Lung (tissue), 12 donors: ENCODE results near the gene LPAR1. TPM values are rescaled to one million over a fixed set of nuclear protein-coding genes. Genes with fewer than 3 reads are reported as not detected.

ENCODE experiments used
- ATAC-seq: fragments of 200-7000 bp; cut with Tn5 transposase; one replicate; pipeline ENCODE4 v1.9.1; 2020; ENCODE audit warnings: moderate number of reproducible peaks; ENCODE audit not compliant: insufficient read depth, low FRiP score
- DNase-seq, 3 donors: peaks; one replicate each; pipeline ENCODE4 v3.0.0-alpha.2; 2013 to 2017
- H3K27ac ChIP-seq, 2 donors: one replicate each; pipeline ENCODE4 v1.5.1; 2013; ENCODE audit warnings: mild to moderate bottlenecking in 2 of 2, moderate library complexity in 2 of 2, control low read depth in 1 of 2, inconsistent platforms in 1 of 2, low read depth in 1 of 2, low read length in 1 of 2
- H3K27me3 ChIP-seq, 3 donors: one replicate each; pipeline ENCODE4 v1.5.1; 2013; ENCODE audit warnings: low read length in 2 of 3; ENCODE audit not compliant: control insufficient read depth in 3 of 3, insufficient read depth in 3 of 3
- H3K36me3 ChIP-seq, 4 donors: one replicate each; pipeline ENCODE4 v1.5.1; 2013; ENCODE audit warnings: low read length in 4 of 4, mild to moderate bottlenecking in 1 of 4, moderate library complexity in 1 of 4; ENCODE audit not compliant: control insufficient read depth in 4 of 4, insufficient read depth in 4 of 4
- H3K4me1 ChIP-seq, 5 donors: one replicate each; pipeline ENCODE4 v1.5.1; 2013; ENCODE audit warnings: low read length in 5 of 5, mild to moderate bottlenecking in 2 of 5, moderate library complexity in 1 of 5; ENCODE audit not compliant: control insufficient read depth in 5 of 5, insufficient read depth in 5 of 5
- H3K4me3 ChIP-seq: one replicate; pipeline ENCODE4 v1.5.1; 2013; ENCODE audit warnings: mild to moderate bottlenecking, control low read depth, moderate library complexity
- H3K9ac ChIP-seq, 2 donors: one replicate each; pipeline ENCODE4 v1.5.1; 2013; ENCODE audit warnings: low read length in 2 of 2, control low read depth in 1 of 2; ENCODE audit not compliant: insufficient read depth in 1 of 2
- H3K9me3 ChIP-seq, 4 donors: one replicate each; pipeline ENCODE4 v1.5.1; 2013; ENCODE audit warnings: low read length in 3 of 4, mild to moderate bottlenecking in 1 of 4, moderate library complexity in 1 of 4; ENCODE audit not compliant: control insufficient read depth in 4 of 4, insufficient read depth in 3 of 4
- WGBS, 2 donors: extraction: QIAGEN DNeasy Blood & Tissue Kit; methylation state at CpG; one replicate each; pipeline ENCODE4 v1.1.7; 2013; 5-methylcytosine and 5-hydroxymethylcytosine counted together
- polyA plus RNA-seq, 2 donors: library from polyadenylated mRNA; stranded (reverse); fragments of 200-250 nt; gene quantifications; one replicate each; pipeline ENCODE4 v1.2.1, GENCODE V29; 2013
- total RNA-seq, 2 donors: library from RNA; depleted of rRNA in 1 of 2; stranded (reverse); fragments of >200 nt in 1 of 2; gene quantifications; one replicate each; pipeline ENCODE4 v1.2.1, GENCODE V29; 2014 to 2021
- TF ChIP-seq, protein P1 (sequence below): IDR thresholded peaks from 2 replicates; pipeline ENCODE4 v1.5.1; 2012; ENCODE audit warnings: mild to moderate bottlenecking; ENCODE audit errors: control extremely low read depth, extremely low read depth
- donor health status: control.
- donor health status: control.
- donor health status: Bipolar disorder and iron deficiency.
- donor health status: healthy.
- donor health status: DM: yes; HTN: yes; CAD: no.

Gene LPAR1
- total and polyA plus RNA-seq, 4 donors = 5.2 to 47.6 (median 23.3) TPM

DNA sequence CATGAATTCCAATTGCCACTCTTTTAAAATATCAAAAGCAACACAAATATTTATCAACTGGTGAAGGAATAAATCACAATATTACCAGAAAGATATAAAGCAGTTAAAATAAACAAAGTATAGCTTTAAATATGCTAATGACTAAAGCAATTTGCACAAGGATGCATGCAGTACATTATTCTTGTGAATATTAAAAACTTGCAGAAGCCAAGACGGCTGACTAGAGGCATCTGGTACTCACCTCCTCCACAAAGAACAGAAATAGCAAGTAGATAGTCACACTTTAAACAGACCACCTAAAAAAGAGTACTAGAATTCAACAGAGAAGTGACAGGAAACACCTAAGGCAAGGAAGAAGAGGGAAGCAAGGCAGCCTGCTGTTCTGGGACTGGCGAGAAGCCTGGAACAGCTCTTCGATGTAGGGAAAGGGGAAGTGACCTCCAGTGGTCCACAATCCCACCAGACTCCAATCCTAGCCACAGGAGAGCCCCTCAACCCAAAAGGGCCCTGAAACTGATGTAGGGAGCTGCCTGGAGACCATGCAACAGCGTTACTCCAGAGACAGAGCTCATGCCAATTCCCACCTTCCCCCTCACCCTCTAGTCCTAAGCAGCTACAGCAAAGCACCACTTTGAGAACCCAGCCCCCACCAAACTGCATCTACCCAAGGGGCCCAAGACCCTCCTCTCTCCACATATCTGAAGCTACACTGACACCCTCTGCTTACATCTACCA lies 86.3 kb downstream of the LPAR1 start:
- Histone ChIP-seq H3K9ac (peak overlapping the region in 1 of 2 donors; percentile 42), H3K4me1 (peaks cover 0 to 15% (median 0%) of the 10 kb centered on the region in 5 donors), H3K27me3 (no peaks in the 10 kb centered on the region), H3K27ac (no peak overlapping the region), H3K36me3 (peaks cover 0 to 9% (median 0%) of the 10 kb centered on the region in 4 donors), H3K4me3 (no peak overlapping the region), H3K9me3 (peaks cover 0 to 9% (median 3%) of the 10 kb centered on the region in 4 donors)
- ATAC-seq (no peak), DNase-seq (no peak)
- TF ChIP-seq, protein P1, sequence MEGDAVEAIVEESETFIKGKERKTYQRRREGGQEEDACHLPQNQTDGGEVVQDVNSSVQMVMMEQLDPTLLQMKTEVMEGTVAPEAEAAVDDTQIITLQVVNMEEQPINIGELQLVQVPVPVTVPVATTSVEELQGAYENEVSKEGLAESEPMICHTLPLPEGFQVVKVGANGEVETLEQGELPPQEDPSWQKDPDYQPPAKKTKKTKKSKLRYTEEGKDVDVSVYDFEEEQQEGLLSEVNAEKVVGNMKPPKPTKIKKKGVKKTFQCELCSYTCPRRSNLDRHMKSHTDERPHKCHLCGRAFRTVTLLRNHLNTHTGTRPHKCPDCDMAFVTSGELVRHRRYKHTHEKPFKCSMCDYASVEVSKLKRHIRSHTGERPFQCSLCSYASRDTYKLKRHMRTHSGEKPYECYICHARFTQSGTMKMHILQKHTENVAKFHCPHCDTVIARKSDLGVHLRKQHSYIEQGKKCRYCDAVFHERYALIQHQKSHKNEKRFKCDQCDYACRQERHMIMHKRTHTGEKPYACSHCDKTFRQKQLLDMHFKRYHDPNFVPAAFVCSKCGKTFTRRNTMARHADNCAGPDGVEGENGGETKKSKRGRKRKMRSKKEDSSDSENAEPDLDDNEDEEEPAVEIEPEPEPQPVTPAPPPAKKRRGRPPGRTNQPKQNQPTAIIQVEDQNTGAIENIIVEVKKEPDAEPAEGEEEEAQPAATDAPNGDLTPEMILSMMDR = no peak
- 44 to 48% methylated on average over 4 of the region's 4 CpGs for WGBS, 2 donors

DNA sequence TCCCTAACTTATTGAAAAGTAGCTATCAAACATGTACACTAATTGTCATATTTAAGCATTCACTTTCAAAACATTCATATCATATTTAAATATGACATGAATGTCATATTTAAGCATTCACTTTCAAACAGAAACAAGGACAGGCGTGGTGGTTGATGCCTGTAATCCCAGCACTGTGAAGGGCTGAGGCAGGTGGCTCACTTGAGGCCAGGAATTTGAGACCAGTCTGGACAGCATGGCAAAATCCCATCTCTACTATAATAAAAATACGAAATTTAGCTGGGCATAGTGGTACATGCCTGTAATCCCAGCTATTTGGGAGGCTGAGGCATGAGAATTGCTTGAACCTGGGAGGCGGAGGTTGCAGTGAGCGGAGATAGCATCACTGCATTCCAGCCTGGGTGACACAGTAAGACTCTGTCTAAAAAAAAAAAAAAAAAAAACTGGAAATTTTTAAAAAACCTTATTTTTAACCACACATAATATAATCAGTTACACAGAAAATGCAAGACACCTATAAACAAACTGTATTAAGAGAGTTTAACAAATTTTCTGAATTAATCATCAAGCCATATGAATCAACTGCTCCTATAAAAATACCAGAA lies 88.1 kb downstream of the LPAR1 start:
- H3K4me1 ChIP-seq = peaks cover 0 to 15% (median 0%) of the 10 kb centered on the region in 5 donors
- ATAC-seq (no peak), DNase-seq (no peak)
- peaks cover 0 to 5% (median 2%) of the 10 kb centered on the region in 4 donors for H3K9me3 ChIP-seq
- no peaks in the 10 kb centered on the region for H3K27me3 ChIP-seq
- peaks cover 0 to 9% (median 0%) of the 10 kb centered on the region in 4 donors for H3K36me3 ChIP-seq
- TF ChIP-seq, protein P1 = no peak
- H3K27ac ChIP-seq = no peak overlapping the region
- 86 to 91% methylated on average over 4 of the region's 4 CpGs for WGBS, 2 donors
- H3K9ac ChIP-seq = no peak overlapping the region
- no peak overlapping the region for H3K4me3 ChIP-seq

DNA sequence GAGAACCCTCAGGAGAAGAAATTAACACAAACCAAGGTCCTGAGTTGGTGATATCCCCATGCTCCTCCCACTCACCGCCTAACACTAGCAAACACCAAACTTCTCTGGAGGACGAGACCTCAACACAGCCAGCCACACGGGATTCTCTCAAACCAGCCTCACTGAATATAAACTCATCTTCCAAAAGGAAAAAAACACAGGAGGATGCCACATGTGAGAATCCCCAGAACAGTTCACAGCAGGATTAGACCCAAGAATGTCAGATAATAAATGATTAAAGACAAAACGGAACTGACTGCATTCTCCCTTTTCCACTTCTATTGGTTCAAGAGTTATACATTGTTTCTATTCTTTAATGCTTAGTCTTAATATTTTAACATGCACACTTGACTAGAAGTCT lies 89.2 kb downstream of the LPAR1 start:
- 60 to 80% methylated on average over 4 of the region's 4 CpGs for WGBS, 2 donors
- no peak overlapping the region for H3K4me3 ChIP-seq
- H3K9ac ChIP-seq = no peak overlapping the region
- DNase-seq = no peak
- no peak for ATAC-seq
- TF ChIP-seq, protein P1 = no peak
- peaks cover 0 to 1% (median 0%) of the 10 kb centered on the region in 4 donors for H3K36me3 ChIP-seq
- H3K9me3 ChIP-seq = peaks cover 0 to 5% (median 0%) of the 10 kb centered on the region in 4 donors
- H3K27me3 ChIP-seq = no peaks in the 10 kb centered on the region
- H3K4me1 ChIP-seq = peaks cover 0 to 15% (median 0%) of the 10 kb centered on the region in 5 donors
- no peak overlapping the region for H3K27ac ChIP-seq
